GM21717 (cell line): ENCODE measurements around the gene PCDHA5.
"Not testable (repeated sequence)": the region's sequence is repeated elsewhere in the genome, so short reads cannot be mapped to it uniquely, and the experiment has no call there.

Experiments
- ATAC-seq: cut with Tn5 transposase; IDR thresholded peaks from one replicate; pipeline ENCODE4 v1.9.1; 2021; ENCODE audit warnings: mild to moderate bottlenecking, moderate library complexity; ENCODE audit not compliant: unreplicated experiment

The PCDHA5 gene

GRCh38 chr5:140822969-140823368, 1.6 kb downstream of the PCDHA5 start:
- not testable (repeated sequence) for ATAC-seq

GRCh38 chr5:140823475-140823874, 2.1 kb downstream of the PCDHA5 start:
- ATAC-seq: no peak

- no peak for ATAC-seq
Observed at GRCh38 chr5:140827704-140828361, 6.4 kb downstream of the PCDHA5 start, which contains the start of gene PCDHA6. PCDHA6 (plus strand) TSS chr5:140827960; CDS start chr5:140828092, 132 bp downstream.

GRCh38 chr5:140828362-140828737, 6.9 kb downstream of the PCDHA5 start:
- no peak for ATAC-seq

GRCh38 chr5:140829511-140830501, 8.4 kb downstream of the PCDHA5 start:
- not testable (repeated sequence) for ATAC-seq

GRCh38 chr5:140833993-140834392, 12.6 kb downstream of the PCDHA5 start, which contains the start of gene PCDHA7:
PCDHA7 (plus strand) TSS chr5:140834269; CDS start chr5:140834384, 115 bp downstream.
- no peak for ATAC-seq

- not testable (repeated sequence) for ATAC-seq
Observed at GRCh38 chr5:140834439-140835008, 13.1 kb downstream of the PCDHA5 start.

- no peak for ATAC-seq
Observed at GRCh38 chr5:140835622-140836510, 14.5 kb downstream of the PCDHA5 start.

GRCh38 chr5:140840978-140841962, 19.9 kb downstream of the PCDHA5 start, which contains the start of gene PCDHA8:
PCDHA8 (plus strand) TSS chr5:140841187; CDS start chr5:140841322, 135 bp downstream.
- ATAC-seq: no peak

GRCh38 chr5:140842798-140843733, 21.7 kb downstream of the PCDHA5 start:
- ATAC-seq: no peak

GRCh38 chr5:140848139-140849102, 27.0 kb downstream of the PCDHA5 start, which contains the start of gene PCDHA9:
PCDHA9 (plus strand) TSS chr5:140848382; CDS start chr5:140848496, 114 bp downstream.
- ATAC-seq: not testable (repeated sequence)

- not testable (repeated sequence) for ATAC-seq
Observed at GRCh38 chr5:140849831-140850634, 28.6 kb downstream of the PCDHA5 start.

GRCh38 chr5:140855772-140856674, 34.6 kb downstream of the PCDHA5 start, which contains the start of gene PCDHA10:
PCDHA10 (plus strand) TSS chr5:140855897; CDS start chr5:140856049, 152 bp downstream.
- no peak for ATAC-seq

- no peak for ATAC-seq
Observed at GRCh38 chr5:140857177-140857986, 36.0 kb downstream of the PCDHA5 start.
